GM21529 (cell line): ENCODE results near the gene FRMPD2.
"Not testable (repeated sequence)": the region's sequence is repeated elsewhere in the genome, so short reads cannot be mapped to it uniquely, and the experiment has no call there.

Source experiments
- ATAC-seq: cut with Tn5 transposase; IDR thresholded peaks from one replicate; pipeline ENCODE4 v1.9.1; 2021; ENCODE audit not compliant: unreplicated experiment

The FRMPD2 gene

GRCh38 chr10:48290286-48290685 is 15.8 kb upstream of the FRMPD2 start:
- no peak for ATAC-seq

GRCh38 chr10:48289501-48290238 is 15.2 kb upstream of the FRMPD2 start:
- ATAC-seq = peak; percentile 47

GRCh38 chr10:48288661-48289060 is 14.2 kb upstream of the FRMPD2 start:
- ATAC-seq = no peak

- ATAC-seq = peak; percentile 38
These were observed 13.2 kb upstream of the FRMPD2 start for GRCh38 chr10:48287417-48288391.

- no peak for ATAC-seq
These were observed 11.9 kb upstream of the FRMPD2 start for GRCh38 chr10:48286356-48286755.

GRCh38 chr10:48285710-48286109 is 11.2 kb upstream of the FRMPD2 start:
- peak; percentile 32 for ATAC-seq

GRCh38 chr10:48284811-48285210 is 10.3 kb upstream of the FRMPD2 start:
- ATAC-seq = no peak

GRCh38 chr10:48284002-48284546 is 9.6 kb upstream of the FRMPD2 start:
- no peak for ATAC-seq

- ATAC-seq = peak; percentile 58
These were observed 8.3 kb upstream of the FRMPD2 start for GRCh38 chr10:48282829-48283228.

- ATAC-seq = not testable (repeated sequence)
These were observed 7.2 kb upstream of the FRMPD2 start for GRCh38 chr10:48281697-48282096.

- ATAC-seq = peak; percentile 87
These were observed 4.7 kb upstream of the FRMPD2 start for GRCh38 chr10:48279081-48279751.

GRCh38 chr10:48277093-48277492 is 2.6 kb upstream of the FRMPD2 start:
- ATAC-seq = no peak

GRCh38 chr10:48273741-48274140 is 755 bp downstream of the FRMPD2 start:
- no peak for ATAC-seq

GRCh38 chr10:48272682-48273081 is 1.8 kb downstream of the FRMPD2 start:
- no peak for ATAC-seq

- no peak for ATAC-seq
These were observed 3.3 kb downstream of the FRMPD2 start for GRCh38 chr10:48271047-48271730.

GRCh38 chr10:48266528-48266927 is 8.0 kb downstream of the FRMPD2 start:
- no peak for ATAC-seq

- ATAC-seq = no peak
These were observed 16.4 kb downstream of the FRMPD2 start for GRCh38 chr10:48258105-48258504.

- no peak for ATAC-seq
These were observed 17.0 kb downstream of the FRMPD2 start for GRCh38 chr10:48257407-48257961.

- no peak for ATAC-seq
These were observed 18.8 kb downstream of the FRMPD2 start for GRCh38 chr10:48255722-48256121.
